Superior temporal gyrus (tissue), 1 donor: ENCODE measurements around the gene RUNX3.

Experiments
- DNase-seq: peaks from one replicate; pipeline ENCODE4 v3.0.0-alpha.2; 2016; ENCODE audit errors: extremely low spot score

RUNX3 gene

GRCh38 chr1:24864370-24864777 is 65.7 kb downstream of the RUNX3 start:
- DNase-seq, result no peak

GRCh38 chr1:24862775-24863483 is 67.1 kb downstream of the RUNX3 start:
- no peak for DNase-seq

DNA sequence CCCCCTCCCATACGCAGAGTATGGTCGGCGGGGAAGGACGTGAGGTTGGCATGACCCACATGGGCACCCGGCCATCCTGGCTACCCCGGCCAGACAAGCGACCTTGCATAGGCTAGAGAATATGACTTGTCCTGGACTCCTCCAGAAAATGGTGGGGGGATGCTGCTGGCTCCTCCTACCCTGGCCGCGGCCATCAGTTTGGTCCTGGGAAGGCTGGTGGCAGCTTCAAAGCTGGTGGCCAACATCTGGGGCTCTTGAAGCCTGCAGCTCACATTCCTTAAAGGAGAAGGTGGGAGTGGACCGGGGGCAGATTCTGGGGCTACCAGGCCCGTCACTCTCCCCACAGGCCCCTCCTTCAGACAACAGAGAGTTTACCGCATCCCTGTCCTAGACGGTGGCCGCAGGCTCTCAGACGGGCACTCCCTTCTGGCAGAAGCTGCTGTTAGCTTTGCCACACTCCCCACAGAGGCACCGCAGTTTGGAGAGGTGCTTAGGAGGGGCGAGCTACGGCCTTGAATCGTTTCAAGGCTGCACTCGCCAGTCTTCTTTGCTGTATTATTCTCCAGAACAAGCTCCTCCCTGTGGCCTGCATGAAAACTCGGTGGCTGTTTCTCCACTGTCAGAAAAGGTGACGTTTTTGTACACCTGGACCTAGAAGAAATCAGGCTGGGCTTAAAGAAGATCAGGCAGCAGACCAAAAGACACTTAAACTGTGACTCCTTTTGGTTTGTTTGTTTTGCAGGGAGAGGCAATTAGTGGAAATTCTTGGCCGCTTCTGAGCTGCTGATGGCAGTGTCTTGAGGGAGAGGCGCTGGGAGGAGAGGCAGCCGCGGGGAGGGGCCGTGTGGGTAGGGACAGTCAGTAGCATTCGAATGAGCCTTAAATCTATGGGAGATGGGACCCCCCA is 68.0 kb downstream of the RUNX3 start:
- DNase-seq, result no peak

DNA sequence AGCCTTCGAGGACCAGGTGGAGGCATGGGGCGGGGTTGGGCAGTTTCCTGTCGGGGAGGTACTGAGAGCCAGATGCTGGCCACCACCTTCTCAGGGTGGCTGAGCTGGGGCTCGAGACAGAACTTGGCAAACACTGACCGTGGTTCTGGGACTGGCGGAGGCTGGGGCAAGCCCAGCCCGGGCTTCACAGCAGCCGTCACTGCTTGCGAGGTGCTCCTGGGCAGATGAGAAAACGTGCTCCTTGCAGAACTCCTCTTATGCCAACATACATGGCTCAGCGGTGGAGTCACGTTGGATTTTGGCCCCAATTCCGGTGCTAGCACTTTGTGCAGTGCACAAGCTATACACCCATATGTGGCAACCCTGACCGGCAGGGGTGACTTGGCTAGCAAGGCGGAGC is 69.2 kb downstream of the RUNX3 start:
- DNase-seq, result no peak

DNA sequence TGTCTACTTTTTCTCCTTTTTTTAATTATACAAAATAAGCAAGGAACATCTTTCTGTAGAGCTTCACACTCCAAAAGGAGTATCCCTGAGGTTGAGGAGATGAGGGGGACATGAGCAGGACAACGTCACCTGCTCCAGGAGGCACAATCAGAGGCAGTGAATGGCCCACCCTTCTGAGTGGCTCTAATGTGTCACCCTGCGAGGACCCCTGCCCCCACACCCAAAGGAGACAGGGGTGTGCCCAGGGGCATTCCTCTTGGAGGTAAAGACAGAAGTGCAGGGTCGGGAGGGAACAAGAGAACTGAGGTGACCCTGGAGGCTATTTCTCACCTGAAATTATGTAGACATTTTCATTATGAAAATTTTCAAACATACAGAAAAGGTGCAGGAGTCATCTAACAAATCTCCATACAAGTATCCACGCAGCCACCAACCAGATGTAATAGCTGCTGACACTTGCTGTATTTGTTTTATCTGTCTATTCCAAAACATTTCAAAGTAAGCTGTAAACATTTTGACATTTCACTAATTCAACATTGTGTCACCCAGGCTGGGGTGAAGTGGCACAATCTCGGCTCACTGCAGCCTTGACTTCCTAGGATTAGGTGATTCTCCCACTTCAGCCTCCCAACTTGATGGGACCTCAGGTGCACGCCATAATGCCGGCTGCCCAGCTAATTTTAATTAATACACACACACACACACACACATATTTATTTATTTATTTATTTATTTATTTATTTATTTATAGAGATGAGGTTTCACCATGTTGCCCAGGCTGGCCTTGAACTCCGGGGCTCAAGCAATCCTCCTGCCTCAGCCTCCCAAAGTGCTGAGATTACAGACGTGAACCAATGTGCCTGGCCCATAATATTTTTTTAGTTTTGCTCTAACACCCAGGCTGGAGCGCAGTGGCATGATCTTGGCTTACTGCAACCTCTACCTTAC is 70.7 kb downstream of the RUNX3 start:
- DNase-seq, result no peak

- DNase-seq, result no peak
Observed at GRCh38 chr1:24858277-24858676, 71.8 kb downstream of the RUNX3 start.

- no peak for DNase-seq
Observed at GRCh38 chr1:24857507-24858133, 72.5 kb downstream of the RUNX3 start.

DNA sequence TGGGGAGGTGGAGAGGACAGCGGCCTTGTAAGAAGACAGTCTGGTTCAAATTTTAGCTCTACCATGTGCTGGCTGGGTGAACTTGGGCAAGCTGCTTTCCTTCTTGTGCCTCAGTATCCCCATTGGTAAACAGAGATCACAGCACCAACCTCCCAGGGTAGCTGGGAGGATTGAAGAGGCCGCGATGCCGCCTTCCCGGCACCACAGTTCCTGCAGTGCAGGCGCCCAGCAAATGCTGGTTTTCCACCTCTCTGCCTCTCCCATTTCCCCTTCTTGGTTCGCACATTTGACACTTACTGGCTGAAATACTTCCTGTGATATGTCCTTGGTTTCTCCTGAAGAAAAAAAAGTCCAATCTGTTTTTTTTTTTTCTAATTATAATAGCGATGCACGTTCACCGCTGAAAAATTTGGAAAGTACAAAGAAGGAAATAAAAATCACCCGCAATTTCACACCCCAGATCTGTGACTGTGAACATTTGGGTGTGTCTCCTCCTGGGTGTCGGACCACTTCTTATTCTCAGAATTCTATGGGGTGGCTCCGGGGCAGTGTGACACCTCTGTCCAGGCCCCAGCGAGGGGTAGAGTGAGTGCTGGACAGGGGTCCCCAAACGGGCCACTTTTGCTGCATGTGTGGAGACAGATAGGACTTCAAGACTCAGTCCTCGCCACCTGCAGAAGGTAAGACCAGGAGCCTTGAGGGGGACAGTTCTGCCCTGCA is 73.1 kb downstream of the RUNX3 start:
- DNase-seq, result no peak

GRCh38 chr1:24855474-24855873 is 74.6 kb downstream of the RUNX3 start:
- DNase-seq, result no peak

GRCh38 chr1:24853649-24854048 is 76.4 kb downstream of the RUNX3 start:
- DNase-seq, result no peak

GRCh38 chr1:24850328-24850920 is 79.7 kb downstream of the RUNX3 start:
- no peak for DNase-seq

DNA sequence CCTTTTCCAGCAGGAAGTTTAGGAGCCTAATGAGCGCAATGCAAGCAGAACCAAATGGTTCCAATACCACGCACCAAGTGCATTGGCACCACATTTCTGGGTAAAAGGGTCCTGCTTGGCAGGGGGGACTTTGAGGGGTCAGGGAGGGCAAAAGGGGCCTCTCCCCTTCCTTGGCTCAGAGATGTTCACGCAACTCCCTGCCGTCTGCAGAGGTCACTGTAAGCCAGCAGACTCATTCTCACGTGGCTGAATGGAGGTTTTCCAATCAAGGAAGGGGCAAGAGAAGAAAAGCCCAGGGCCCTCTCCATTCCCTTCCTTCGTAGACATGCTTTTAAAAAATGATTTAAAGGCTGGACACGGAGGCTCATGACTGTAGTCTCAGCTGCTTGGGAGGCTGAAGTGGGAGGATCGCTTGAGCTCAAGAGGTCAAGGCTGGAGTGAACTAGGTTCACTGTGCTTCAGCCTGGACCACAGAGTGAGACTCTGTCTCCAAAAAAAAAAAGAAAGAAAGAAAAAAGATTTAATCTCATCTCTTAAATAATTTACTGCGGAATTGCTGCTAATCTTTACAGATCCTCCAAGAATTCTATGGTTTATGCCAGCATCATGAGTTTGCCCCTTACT is 80.3 kb downstream of the RUNX3 start:
- peak; percentile 32 for DNase-seq
